Measurements from ENCODE around the gene ZSWIM7.
A peak's percentile ranks its signal among the peaks of the same experiment; 100 is the strongest.

The ZSWIM7 gene

DNA sequence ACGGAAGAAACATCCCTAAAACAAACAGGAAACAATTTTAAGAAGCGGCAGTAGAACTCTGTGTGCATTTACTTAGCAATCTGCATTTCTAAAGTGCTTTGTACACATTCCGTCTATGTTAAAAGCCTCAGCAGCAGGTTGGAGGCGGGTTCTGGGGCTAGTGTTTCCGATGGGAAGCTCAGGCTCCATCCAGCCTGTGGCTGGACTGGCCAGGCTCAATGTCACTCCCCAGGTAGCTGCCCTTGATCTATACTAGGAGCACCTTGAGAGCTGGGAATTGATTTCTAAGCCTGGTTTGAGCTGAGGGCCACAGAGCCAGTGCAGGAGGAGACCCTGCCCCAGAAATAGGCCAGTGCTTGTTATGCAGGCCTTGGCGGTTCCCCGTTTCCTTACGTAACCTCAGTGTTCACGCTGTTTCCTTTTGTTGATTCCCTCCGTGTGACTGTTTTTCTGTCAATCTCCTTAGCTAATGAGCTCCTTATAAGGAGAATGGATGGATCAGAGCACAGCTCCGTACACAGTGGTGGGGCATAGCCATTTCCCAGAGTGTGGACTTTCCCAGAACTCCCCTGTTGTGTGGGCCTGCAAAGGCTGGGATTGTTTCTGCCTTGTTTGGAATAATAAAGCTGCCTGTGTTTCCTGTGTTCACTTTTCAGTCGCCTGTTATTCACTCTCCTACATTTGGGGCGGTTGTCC is 33.2 kb downstream of the ZSWIM7 start:
- in situ Hi-C loops (cut with HindIII; ENCODE audit: low pct_ligation_motif_present, low pct_unique_long_range_greater_than_20kb, low sequenced_read_pairs) = no loop called here
- no peak for DNase-seq

GRCh38 chr17:15965528-15965927 is 34.0 kb downstream of the ZSWIM7 start:
- no peak for DNase-seq
- in situ Hi-C loops (cut with HindIII; ENCODE audit: low pct_ligation_motif_present, low pct_unique_long_range_greater_than_20kb, low sequenced_read_pairs) = no loop called here

DNA sequence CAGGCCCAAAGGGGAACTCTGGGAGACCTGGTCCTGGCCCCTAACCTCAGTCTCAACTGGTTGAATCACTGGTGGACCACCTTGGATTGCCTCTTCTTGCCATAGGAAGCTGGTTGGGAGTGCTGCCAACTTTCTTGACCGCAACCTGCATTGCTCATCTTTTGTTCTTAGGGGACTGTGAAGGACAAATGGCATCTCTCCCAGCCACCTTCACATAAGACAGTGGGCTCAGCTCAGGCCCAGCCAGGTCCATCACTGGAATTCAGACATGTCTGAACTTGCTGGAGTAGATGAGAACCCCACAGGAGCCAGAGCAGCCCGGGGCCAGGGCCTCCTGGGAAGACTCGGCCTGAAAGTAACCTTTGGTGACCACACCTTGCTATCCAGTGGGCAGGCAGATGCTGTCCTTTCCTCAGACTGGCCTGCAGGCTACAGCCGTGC is 35.8 kb downstream of the ZSWIM7 start:
- no peak for DNase-seq

GRCh38 chr17:15958484-15958854 is 41.0 kb downstream of the ZSWIM7 start:
- DNase-seq = no peak
- in situ Hi-C loops (cut with HindIII; ENCODE audit: low pct_ligation_motif_present, low pct_unique_long_range_greater_than_20kb, low sequenced_read_pairs) = no loop called here

More for the DNA sequence above, 35.8 kb downstream of the ZSWIM7 start:
- in situ Hi-C loops (cut with HindIII; ENCODE audit: low pct_ligation_motif_present, low pct_unique_long_range_greater_than_20kb, low sequenced_read_pairs) = no loop called here

GRCh38 chr17:15957608-15958307 is 41.7 kb downstream of the ZSWIM7 start:
- no peak for DNase-seq
- in situ Hi-C loops (cut with HindIII; ENCODE audit: low pct_ligation_motif_present, low pct_unique_long_range_greater_than_20kb, low sequenced_read_pairs) = no loop called here

DNA sequence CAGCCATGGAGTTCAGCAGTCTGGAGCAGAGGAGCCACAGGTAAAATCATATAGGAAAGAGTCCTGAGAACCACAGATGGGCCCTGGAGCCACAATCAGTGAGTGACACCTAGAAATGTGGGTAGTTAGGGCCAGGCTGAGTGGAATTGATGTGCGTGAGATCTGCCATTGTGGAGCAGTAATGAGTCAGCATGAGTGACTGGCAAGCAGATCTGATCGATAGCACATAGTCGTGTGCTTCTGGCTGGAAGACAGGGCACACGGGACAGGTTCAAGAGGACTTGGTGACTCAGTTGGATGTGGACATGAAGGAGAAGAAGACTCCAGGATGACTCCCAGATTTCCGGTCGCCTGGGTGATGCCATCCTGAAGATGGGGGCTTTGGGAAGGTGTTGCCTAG is 42.3 kb downstream of the ZSWIM7 start:
- in situ Hi-C loops (cut with HindIII; ENCODE audit: low pct_ligation_motif_present, low pct_unique_long_range_greater_than_20kb, low sequenced_read_pairs) = no loop called here
- DNase-seq = no peak

DNA sequence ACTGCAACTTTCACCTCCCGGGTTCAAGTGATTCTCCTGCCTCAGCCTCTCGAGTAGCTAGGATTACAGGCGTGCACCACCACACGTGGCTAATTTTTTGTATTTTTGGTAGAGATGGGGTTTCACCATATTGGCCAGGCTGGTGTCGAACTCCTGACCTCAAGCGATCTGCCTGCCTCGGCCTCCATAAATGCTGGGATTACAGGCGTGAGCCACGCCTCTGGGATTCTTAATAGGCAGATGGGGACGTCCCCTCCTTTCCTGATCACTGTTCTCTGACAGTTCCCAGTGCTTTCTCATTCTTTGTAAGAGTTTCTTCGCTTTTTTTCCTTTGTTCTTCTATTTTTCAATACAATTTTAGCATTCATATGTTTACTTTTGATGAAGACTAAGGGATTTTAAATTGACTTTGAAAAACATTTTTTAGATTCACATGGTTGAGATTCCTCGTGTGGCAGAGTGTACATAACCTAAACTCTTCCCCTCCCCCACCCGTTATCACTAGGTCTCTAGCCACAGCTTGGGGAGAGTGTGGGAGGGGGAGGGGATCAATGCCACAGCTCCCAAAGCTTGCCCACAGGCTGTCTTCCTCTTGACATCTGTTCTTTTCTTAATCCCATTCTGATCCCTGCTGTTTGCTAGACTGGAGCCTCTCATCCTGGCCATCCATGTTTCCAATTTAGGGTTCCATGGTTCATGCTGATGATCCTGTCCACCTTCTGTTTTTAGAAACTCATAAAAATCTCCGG is 43.5 kb downstream of the ZSWIM7 start:
- no peak for DNase-seq
- in situ Hi-C loops (cut with HindIII; ENCODE audit: low pct_ligation_motif_present, low pct_unique_long_range_greater_than_20kb, low sequenced_read_pairs) = no loop called here

- DNase-seq = peak; percentile 95
- in situ Hi-C loops (cut with HindIII; ENCODE audit: low pct_ligation_motif_present, low pct_unique_long_range_greater_than_20kb, low sequenced_read_pairs) = no loop called here
Measured at GRCh38 chr17:15954222-15954621, 45.3 kb downstream of the ZSWIM7 start.

GRCh38 chr17:15952916-15953790 is 46.4 kb downstream of the ZSWIM7 start:
- no peak for DNase-seq
- in situ Hi-C loops (cut with HindIII; ENCODE audit: low pct_ligation_motif_present, low pct_unique_long_range_greater_than_20kb, low sequenced_read_pairs) = no loop called here

- DNase-seq = no peak
- in situ Hi-C loops (cut with HindIII; ENCODE audit: low pct_ligation_motif_present, low pct_unique_long_range_greater_than_20kb, low sequenced_read_pairs) = no loop called here
Measured at GRCh38 chr17:15952048-15952532, 47.4 kb downstream of the ZSWIM7 start.

DNA sequence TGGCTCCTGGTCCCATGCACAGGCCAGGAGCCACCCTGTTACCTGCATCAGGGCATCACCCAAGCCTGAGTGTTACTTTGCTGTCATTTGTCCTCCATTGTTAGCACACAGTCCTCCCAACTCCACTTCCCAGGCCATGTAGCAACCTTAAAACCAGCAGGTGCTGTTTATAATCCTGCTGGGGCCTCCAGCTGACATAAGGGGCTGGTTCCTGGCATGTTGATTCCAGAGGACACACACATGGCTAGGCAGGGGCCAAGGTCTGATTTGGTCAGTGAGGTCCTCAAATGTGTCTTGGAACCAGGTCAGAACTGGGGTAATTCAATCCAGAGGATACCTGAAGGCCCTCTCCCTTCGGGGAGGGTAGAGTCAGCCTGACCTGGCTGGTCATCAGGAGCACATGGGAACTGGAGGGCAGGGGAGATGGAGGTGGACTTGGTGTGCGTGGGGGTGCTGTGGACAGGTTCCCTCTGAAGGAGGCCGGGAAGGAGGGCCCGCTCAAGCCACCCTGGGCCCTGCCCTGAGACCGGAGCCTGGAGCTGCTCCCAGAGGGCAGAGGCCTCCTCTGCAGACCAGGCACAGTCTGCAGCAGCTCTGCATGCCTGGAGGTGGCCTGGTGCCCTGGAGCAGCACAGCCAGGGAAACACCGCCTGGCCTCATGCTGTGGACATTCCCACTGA is 48.0 kb downstream of the ZSWIM7 start:
- in situ Hi-C loops (cut with HindIII; ENCODE audit: low pct_ligation_motif_present, low pct_unique_long_range_greater_than_20kb, low sequenced_read_pairs) = no loop called here
- no peak for DNase-seq

GRCh38 chr17:15947976-15948752 is 51.3 kb downstream of the ZSWIM7 start:
- in situ Hi-C loops (cut with HindIII; ENCODE audit: low pct_ligation_motif_present, low pct_unique_long_range_greater_than_20kb, low sequenced_read_pairs) = no loop called here
- DNase-seq = no peak

DNA sequence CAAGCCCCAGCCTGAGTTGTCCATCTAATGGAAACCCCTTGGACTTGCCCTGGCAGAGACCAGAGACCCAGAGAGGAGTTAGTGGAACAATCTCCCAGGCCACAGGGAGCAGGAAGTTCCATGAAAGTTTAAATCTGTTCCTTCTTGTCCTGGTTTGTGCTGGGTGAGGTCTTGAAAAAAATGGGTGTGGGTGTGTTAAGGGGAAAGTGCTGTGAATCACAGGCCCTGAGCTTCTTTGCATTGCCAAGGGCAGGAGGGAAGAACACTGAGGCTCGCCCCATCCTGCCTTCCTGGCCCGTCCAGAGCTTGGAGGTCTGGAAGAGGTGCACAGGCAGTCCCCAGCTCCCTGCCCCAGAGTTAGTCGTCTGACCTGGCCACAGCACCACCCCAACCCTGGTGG is 52.2 kb downstream of the ZSWIM7 start:
- in situ Hi-C loops (cut with HindIII; ENCODE audit: low pct_ligation_motif_present, low pct_unique_long_range_greater_than_20kb, low sequenced_read_pairs) = no loop called here
- DNase-seq = no peak

DNA sequence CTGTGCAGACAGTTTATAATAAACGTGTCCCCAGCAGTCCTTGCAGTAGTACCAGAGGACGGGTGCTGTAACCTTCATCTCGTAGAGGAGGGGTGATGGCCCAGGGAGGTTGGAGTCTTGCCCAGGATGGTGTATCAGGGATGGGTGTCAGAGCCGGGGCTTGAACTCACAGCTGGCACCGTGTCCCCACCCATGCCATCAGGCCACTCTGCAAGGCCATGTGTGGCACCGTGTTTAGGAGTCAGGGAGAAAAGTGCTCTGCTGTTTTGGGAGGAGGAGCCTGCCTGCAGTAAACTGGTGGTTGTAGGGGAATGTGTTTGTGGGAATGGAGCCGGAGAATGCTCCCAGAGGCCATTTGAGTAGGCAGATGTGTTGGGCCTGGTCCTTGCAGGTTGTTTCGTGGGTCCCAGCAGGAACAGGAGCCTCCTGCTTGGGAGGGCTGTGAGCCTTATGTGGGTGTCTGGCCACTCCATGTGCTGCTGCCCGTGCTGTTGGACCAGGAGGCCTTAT is 52.8 kb downstream of the ZSWIM7 start:
- no peak for DNase-seq
- in situ Hi-C loops (cut with HindIII; ENCODE audit: low pct_ligation_motif_present, low pct_unique_long_range_greater_than_20kb, low sequenced_read_pairs) = no loop called here

DNA sequence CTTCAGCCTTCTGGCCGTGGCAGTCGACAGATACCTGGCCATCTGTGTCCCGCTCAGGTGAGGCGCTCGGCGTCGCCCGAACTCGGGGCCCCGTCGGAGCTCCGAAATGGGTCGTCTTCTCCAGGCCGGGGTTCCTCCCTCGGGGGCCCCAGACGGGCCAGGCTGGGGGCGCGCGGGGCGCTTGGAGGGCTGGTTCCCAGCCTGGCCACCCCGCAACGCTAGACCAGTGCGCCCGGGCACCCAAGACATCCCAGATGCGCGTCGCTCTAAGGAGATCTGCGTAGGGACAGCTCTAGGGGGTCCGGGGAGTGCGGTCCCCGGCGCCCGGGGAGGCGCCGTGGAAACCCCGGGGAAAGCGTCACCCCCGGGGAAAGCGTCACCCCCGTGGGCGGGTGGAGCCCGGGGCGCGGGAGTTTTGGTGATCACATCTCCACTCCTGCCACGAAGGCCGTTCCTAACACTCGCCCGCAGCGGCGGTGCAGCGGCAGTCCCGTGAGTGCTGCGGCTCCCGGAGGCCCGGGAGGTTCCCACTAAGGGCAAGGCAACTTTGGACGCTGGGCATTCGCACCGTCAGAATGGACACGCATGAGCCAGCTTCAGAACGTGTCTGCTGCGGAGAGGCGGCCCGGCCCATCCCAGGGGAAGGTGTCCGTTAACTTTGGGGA is 53.8 kb downstream of the ZSWIM7 start:
- in situ Hi-C loops (cut with HindIII; ENCODE audit: low pct_ligation_motif_present, low pct_unique_long_range_greater_than_20kb, low sequenced_read_pairs) = no loop called here
- no peak for DNase-seq

GRCh38 chr17:15944759-15945526 is 54.6 kb downstream of the ZSWIM7 start, which contains the start of gene ADORA2B:
Gene ADORA2B (plus strand): TSS chr17:15945130. CDS start chr17:15945249, 119 bp downstream.
- peak; percentile 82 for DNase-seq
- in situ Hi-C loops (cut with HindIII; ENCODE audit: low pct_ligation_motif_present, low pct_unique_long_range_greater_than_20kb, low sequenced_read_pairs) = no loop called here

Data from ACHN (cell line).